Mesendoderm (in vitro differentiated cells): Measurements from ENCODE around the gene CRYL1.

Source experiments
- DNase-seq: peaks from one replicate; pipeline ENCODE4 v3.0.0; 2013
- H2AK5ac ChIP-seq: 2 replicates; pipeline ENCODE4 v1.6.1; 2013; ENCODE audit warnings: low read length, inconsistent platforms
- H2BK120ac ChIP-seq: 2 replicates; pipeline ENCODE4 v1.6.1; 2013; ENCODE audit warnings: low read depth, mild to moderate bottlenecking, low read length, moderate library complexity, mixed read lengths
- H2BK15ac ChIP-seq: replicated peaks from 2 replicates; pipeline ENCODE4 v1.6.1; 2013; ENCODE audit warnings: low read depth, mild to moderate bottlenecking, moderate library complexity
- H2BK5ac ChIP-seq: 2 replicates; pipeline ENCODE4 v1.6.1; 2013; ENCODE audit warnings: low read length, inconsistent platforms
- H3K18ac ChIP-seq: 2 replicates; pipeline ENCODE4 v1.6.1; 2013; ENCODE audit warnings: mild to moderate bottlenecking, low read length, mixed read lengths
- H3K23ac ChIP-seq: one replicate; pipeline ENCODE4 v1.6.1; 2013; ENCODE audit warnings: low read length
- H3K27ac ChIP-seq: 2 replicates; pipeline ENCODE4 v1.5.1; 2013; ENCODE audit warnings: low read depth, mild to moderate bottlenecking, inconsistent platforms, low read length, moderate library complexity
- H3K27me3 ChIP-seq: 2 replicates; pipeline ENCODE4 v1.6.1; 2013; ENCODE audit warnings: low read length, control low read depth, mild to moderate bottlenecking, inconsistent platforms; ENCODE audit not compliant: insufficient read depth, poor library complexity
- H3K36me3 ChIP-seq: 2 replicates; pipeline ENCODE4 v1.6.1; 2013; ENCODE audit warnings: low read length, inconsistent platforms; ENCODE audit not compliant: control insufficient read depth, insufficient read depth
- H3K4ac ChIP-seq: one replicate; pipeline ENCODE4 v1.6.1; 2013; ENCODE audit warnings: low read depth, mild to moderate bottlenecking, low read length, moderate library complexity
- H3K4me1 ChIP-seq: 2 replicates; pipeline ENCODE4 v1.6.1; 2013; ENCODE audit warnings: low read depth, low read length, inconsistent platforms; ENCODE audit not compliant: control insufficient read depth
- H3K4me2 ChIP-seq: 2 replicates; pipeline ENCODE4 v1.6.1; 2013; ENCODE audit warnings: low read length
- H3K4me3 ChIP-seq: 2 replicates; pipeline ENCODE4 v1.5.1; 2013; ENCODE audit warnings: mild to moderate bottlenecking, low read length
- H3K56ac ChIP-seq: one replicate; pipeline ENCODE4 v1.6.1; 2013; ENCODE audit warnings: low read length
- H3K79me1 ChIP-seq: 2 replicates; pipeline ENCODE4 v1.6.1; 2013; ENCODE audit warnings: low read length, inconsistent platforms
- H3K79me2 ChIP-seq: 2 replicates; pipeline ENCODE4 v1.6.1; 2013; ENCODE audit warnings: mild to moderate bottlenecking, low read length; ENCODE audit not compliant: control insufficient read depth, insufficient read depth
- H3K9ac ChIP-seq: 2 replicates; pipeline ENCODE4 v1.6.1; 2013; ENCODE audit warnings: low read length, inconsistent platforms
- H4K5ac ChIP-seq: one replicate; pipeline ENCODE4 v1.6.1; 2013; ENCODE audit warnings: low read length
- H4K8ac ChIP-seq: one replicate; pipeline ENCODE4 v1.6.1; 2013; ENCODE audit warnings: low read depth, mild to moderate bottlenecking, control low read depth, low read length, moderate library complexity
- WGBS: extraction: QIAGEN DNeasy Blood & Tissue Kit; methylation state at CpG from one replicate; pipeline ENCODE4 v1.1.7; 2013; ENCODE audit warnings: low lambda C conversion rate, missing lambda C conversion rate; ENCODE audit not compliant: insufficient coverage; ENCODE audit errors: extremely low coverage; 5-methylcytosine and 5-hydroxymethylcytosine counted together

CRYL1 gene

GRCh38 chr13:20544201-20544923 is 18.7 kb upstream of the CRYL1 start:
- no peak overlapping the region for H2BK120ac ChIP-seq
- no peak overlapping the region for H3K27ac ChIP-seq
- DNase-seq: no peak
- no peak overlapping the region for H3K4ac ChIP-seq
- H3K18ac ChIP-seq: no peak overlapping the region
- WGBS: no CpG with 5 or more reads among the region's 7 CpGs
- H3K36me3 ChIP-seq: no peaks in the 10 kb centered on the region
- H3K4me2 ChIP-seq: no peak overlapping the region
- no peak overlapping the region for H4K5ac ChIP-seq
- no peak overlapping the region for H3K4me3 ChIP-seq
- no peaks in the 10 kb centered on the region for H3K79me2 ChIP-seq
- no peak overlapping the region for H2BK15ac ChIP-seq
- H3K27me3 ChIP-seq: no peaks in the 10 kb centered on the region
- no peaks in the 10 kb centered on the region for H3K79me1 ChIP-seq
- no peak overlapping the region for H3K9ac ChIP-seq
- no peak overlapping the region for H2AK5ac ChIP-seq
- H3K23ac ChIP-seq: no peak overlapping the region
- no peaks in the 10 kb centered on the region for H3K4me1 ChIP-seq
- no peak overlapping the region for H3K56ac ChIP-seq
- no peak overlapping the region for H2BK5ac ChIP-seq
- no peak overlapping the region for H4K8ac ChIP-seq

DNA sequence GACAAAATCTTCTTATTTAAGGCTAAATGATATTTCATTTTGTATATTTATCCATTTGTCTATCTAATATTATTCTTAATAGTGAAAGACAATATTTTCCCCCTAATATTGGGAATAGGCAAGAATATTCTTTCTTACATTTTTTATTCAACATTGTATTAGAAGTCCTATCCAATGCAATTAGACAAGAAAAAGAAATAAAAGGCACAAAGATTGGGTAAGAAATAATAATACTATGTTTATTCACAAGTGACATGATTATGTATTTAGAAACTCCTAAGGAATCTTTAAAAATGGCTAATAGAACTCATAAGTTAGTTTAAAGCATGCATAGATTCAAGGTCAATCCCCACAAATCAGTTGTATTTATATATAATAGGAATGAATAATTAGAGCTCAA is 11.3 kb upstream of the CRYL1 start:
- no peaks in the 10 kb centered on the region for H3K79me2 ChIP-seq
- no peaks in the 10 kb centered on the region for H3K4me1 ChIP-seq
- H3K4me3 ChIP-seq: no peak overlapping the region
- H3K23ac ChIP-seq: no peak overlapping the region
- H3K27me3 ChIP-seq: no peaks in the 10 kb centered on the region
- H4K8ac ChIP-seq: no peak overlapping the region
- H3K4me2 ChIP-seq: no peak overlapping the region
- no peak overlapping the region for H3K9ac ChIP-seq
- no peak for DNase-seq
- no peak overlapping the region for H3K4ac ChIP-seq
- no peak overlapping the region for H3K27ac ChIP-seq
- H2BK15ac ChIP-seq: no peak overlapping the region
- H3K18ac ChIP-seq: no peak overlapping the region
- no peaks in the 10 kb centered on the region for H3K36me3 ChIP-seq
- no peak overlapping the region for H3K56ac ChIP-seq
- H4K5ac ChIP-seq: no peak overlapping the region
- no peak overlapping the region for H2AK5ac ChIP-seq
- no peak overlapping the region for H2BK120ac ChIP-seq
- H3K79me1 ChIP-seq: no peaks in the 10 kb centered on the region
- no peak overlapping the region for H2BK5ac ChIP-seq

- no peaks in the 10 kb centered on the region for H3K79me1 ChIP-seq
- H4K5ac ChIP-seq: no peak overlapping the region
- H3K4ac ChIP-seq: no peak overlapping the region
- H3K27me3 ChIP-seq: no peaks in the 10 kb centered on the region
- H3K18ac ChIP-seq: no peak overlapping the region
- H4K8ac ChIP-seq: no peak overlapping the region
- no peak overlapping the region for H2BK120ac ChIP-seq
- H3K27ac ChIP-seq: no peak overlapping the region
- H3K9ac ChIP-seq: no peak overlapping the region
- DNase-seq: no peak
- no peak overlapping the region for H3K23ac ChIP-seq
- H3K36me3 ChIP-seq: no peaks in the 10 kb centered on the region
- H2AK5ac ChIP-seq: no peak overlapping the region
- H2BK5ac ChIP-seq: no peak overlapping the region
- H3K4me1 ChIP-seq: no peaks in the 10 kb centered on the region
- WGBS: no CpG with 5 or more reads among the region's 10 CpGs
- H3K4me2 ChIP-seq: no peak overlapping the region
- H2BK15ac ChIP-seq: no peak overlapping the region
- H3K79me2 ChIP-seq: no peaks in the 10 kb centered on the region
- H3K4me3 ChIP-seq: no peak overlapping the region
- no peak overlapping the region for H3K56ac ChIP-seq
Observed at GRCh38 chr13:20534038-20534608, 8.5 kb upstream of the CRYL1 start.

GRCh38 chr13:20528452-20528851 is 2.8 kb upstream of the CRYL1 start:
- whole genome bisulfite sequencing: no CpG with 5 or more reads among the region's 2 CpGs
- DNase-seq: no peak

DNA sequence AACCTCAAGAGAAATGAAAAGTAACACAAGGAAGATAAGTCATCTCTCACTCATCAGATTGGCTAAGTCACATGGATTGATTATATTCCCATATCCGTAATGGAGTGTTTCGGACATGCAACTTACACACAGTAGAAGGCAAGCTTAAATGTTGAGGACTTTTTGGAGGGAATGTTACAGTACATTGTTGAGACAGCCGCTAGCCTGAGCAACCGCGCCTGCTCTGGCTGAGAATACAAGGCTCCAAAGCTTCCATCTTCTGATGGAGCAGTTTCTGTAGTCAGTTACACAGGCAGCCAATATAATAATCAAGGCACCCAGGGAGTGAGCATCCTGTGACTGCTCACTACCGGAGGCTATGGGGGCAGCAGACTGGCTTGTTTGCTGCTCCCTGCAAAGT is 1.0 kb upstream of the CRYL1 start:
- Histone ChIP-seq H2AK5ac (no peak overlapping the region), H2BK120ac (no peak overlapping the region), H3K4me2 (no peak overlapping the region), H3K36me3 (no peaks in the 10 kb centered on the region), H4K5ac (no peak overlapping the region), H3K27ac (no peak overlapping the region), H3K79me2 (no peaks in the 10 kb centered on the region), H3K18ac (no peak overlapping the region), H4K8ac (no peak overlapping the region), H2BK15ac (no peak overlapping the region), H3K4ac (no peak overlapping the region), H2BK5ac (no peak overlapping the region), H3K79me1 (no peaks in the 10 kb centered on the region), H3K4me1 (no peaks in the 10 kb centered on the region), H3K23ac (no peak overlapping the region), H3K4me3 (no peak overlapping the region), H3K56ac (no peak overlapping the region), H3K9ac (no peak overlapping the region), H3K27me3 (no peaks in the 10 kb centered on the region)
- peak; percentile 7 for DNase-seq
- WGBS: no CpG with 5 or more reads among the region's 6 CpGs

More at GRCh38 chr13:20528452-20528851, 2.8 kb upstream of the CRYL1 start:
- no peak overlapping the region for H2BK120ac ChIP-seq
- no peak overlapping the region for H3K4ac ChIP-seq
- H3K23ac ChIP-seq: no peak overlapping the region
- no peaks in the 10 kb centered on the region for H3K36me3 ChIP-seq
- no peak overlapping the region for H2BK15ac ChIP-seq
- no peaks in the 10 kb centered on the region for H3K79me2 ChIP-seq
- H3K4me3 ChIP-seq: no peak overlapping the region
- H2AK5ac ChIP-seq: no peak overlapping the region
- H3K79me1 ChIP-seq: no peaks in the 10 kb centered on the region
- no peak overlapping the region for H3K56ac ChIP-seq
- H3K4me1 ChIP-seq: no peaks in the 10 kb centered on the region
- H3K4me2 ChIP-seq: no peak overlapping the region
- no peak overlapping the region for H3K27ac ChIP-seq
- no peaks in the 10 kb centered on the region for H3K27me3 ChIP-seq
- H4K8ac ChIP-seq: no peak overlapping the region
- no peak overlapping the region for H4K5ac ChIP-seq
- no peak overlapping the region for H3K9ac ChIP-seq
- no peak overlapping the region for H3K18ac ChIP-seq
- H2BK5ac ChIP-seq: no peak overlapping the region

DNA sequence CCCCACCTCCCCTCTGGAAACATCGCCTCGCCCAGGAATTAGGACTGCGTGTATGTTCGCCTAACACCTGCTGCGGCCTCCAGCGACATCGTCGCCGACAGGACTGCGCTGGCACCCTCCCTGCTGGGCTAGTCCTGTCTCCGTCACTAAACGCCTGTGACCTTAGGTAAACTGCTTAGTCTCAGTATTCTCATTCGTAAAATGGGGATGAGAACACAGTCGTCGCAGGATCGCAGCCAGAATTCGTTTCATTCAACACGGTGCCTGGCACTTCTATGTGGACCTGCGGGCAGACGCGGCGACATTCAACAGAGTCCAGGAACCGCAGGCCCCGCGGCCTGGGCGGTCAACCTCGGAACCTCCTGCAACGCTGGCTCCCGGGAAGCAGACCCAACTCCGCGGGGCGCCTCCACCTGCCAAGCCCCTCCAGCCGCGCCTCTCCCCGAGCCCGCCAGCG is 485 bp downstream of the CRYL1 start:
- peak overlapping the region; percentile 83 for H3K56ac ChIP-seq
- peak; percentile 23 for DNase-seq
- peak overlapping the region; percentile 60 for H3K4me2 ChIP-seq
- H2BK5ac ChIP-seq: no peak overlapping the region
- no CpG with 5 or more reads among the region's 37 CpGs for WGBS
- H3K36me3 ChIP-seq: no peaks in the 10 kb centered on the region
- peak overlapping the region; percentile 56 for H3K9ac ChIP-seq
- no peak overlapping the region for H2BK120ac ChIP-seq
- H3K18ac ChIP-seq: no peak overlapping the region
- H4K8ac ChIP-seq: no peak overlapping the region
- no peak overlapping the region for H3K27ac ChIP-seq
- no peaks in the 10 kb centered on the region for H3K4me1 ChIP-seq
- H3K23ac ChIP-seq: no peak overlapping the region
- H3K79me1 ChIP-seq: no peaks in the 10 kb centered on the region
- H3K4ac ChIP-seq: no peak overlapping the region
- H2BK15ac ChIP-seq: no peak overlapping the region
- H3K79me2 ChIP-seq: no peaks in the 10 kb centered on the region
- peak overlapping the region; percentile 23 for H3K4me3 ChIP-seq
- H3K27me3 ChIP-seq: no peaks in the 10 kb centered on the region
- H4K5ac ChIP-seq: no peak overlapping the region
- no peak overlapping the region for H2AK5ac ChIP-seq
